Caki2 (cell line): ENCODE results near the gene CLCNKA. TPM values are rescaled to one million over a fixed set of nuclear protein-coding genes. Genes with fewer than 3 reads are reported as not detected.
"Not testable (repeated sequence)": the region's sequence is repeated elsewhere in the genome, so short reads cannot be mapped to it uniquely, and the experiment has no call there.

Experiments used
- DNase-seq: peaks from one replicate; pipeline ENCODE4 v3.0.0-alpha.2; 2015; ENCODE audit warnings: low read depth
- in situ Hi-C: cut with HindIII; loops from 2 replicates; pipeline ENCODE4 v1.10.0; 2016; ENCODE audit warnings: low sequenced_read_pairs, low pct_unique_long_range_greater_than_20kb, mixed read lengths
- total RNA-seq: library from RNA; depleted of rRNA; stranded (reverse); fragments of >200 nt; shearing (Covaris generic); gene quantifications from 2 replicates; pipeline ENCODE4 v1.2.3, GENCODE V29; 2014; ENCODE audit warnings: low replicate concordance; rRNA removed

Gene CLCNKA
- total RNA-seq = not detected in 2 replicates

GRCh38 chr1:16021681-16022080 is at the start of gene CLCNKA:
TSS of gene CLCNKA (plus strand) at chr1:16022036. CDS start at chr1:16022620, 584 bp downstream.
- DNase-seq = no peak
- in situ Hi-C loops = no loop called here

DNA sequence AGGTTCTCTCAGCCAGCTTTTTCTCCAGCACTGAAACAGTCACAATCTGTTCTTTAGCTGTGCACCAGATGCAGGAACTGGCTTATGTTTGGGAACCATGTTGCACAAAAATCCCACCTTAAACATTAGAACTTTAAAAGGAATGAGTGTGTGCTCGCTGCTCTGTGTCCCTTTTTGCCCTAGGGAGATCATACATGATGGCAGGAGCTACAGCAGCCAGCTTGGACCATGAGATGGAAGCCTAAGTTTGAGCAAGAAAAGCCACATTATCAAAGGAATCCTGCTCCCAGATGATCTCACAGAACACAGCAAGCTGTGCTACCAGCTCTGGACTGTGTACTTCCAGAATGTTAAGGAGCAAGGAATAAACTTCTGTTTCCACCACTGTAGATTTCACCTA is 49.4 kb upstream of the CLCNKA start:
- in situ Hi-C loops = no loop called here
- DNase-seq = no peak

- no peak for DNase-seq
- in situ Hi-C loops = no loop called here
Observed at GRCh38 chr1:15973772-15974171, 48.1 kb upstream of the CLCNKA start.

DNA sequence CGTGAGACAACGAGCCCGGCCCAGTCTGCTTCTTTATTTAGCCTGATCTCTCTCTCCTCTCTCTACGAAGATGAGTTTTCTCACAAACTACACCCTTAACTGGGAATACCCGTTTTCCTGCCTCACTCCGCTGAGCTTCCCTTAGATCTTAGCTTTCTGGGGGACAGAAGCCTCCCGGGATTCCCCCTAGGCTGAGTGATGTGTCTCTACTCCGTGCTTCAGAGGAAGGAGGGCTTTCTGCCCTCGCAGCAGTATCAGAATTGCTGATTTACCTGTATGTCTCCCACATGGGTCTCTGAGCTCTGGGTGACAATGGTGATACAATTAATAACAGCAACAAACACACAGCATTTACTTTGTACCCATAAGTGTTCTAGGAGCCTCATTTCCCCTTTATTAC is 47.0 kb upstream of the CLCNKA start:
- in situ Hi-C loops = no loop called here
- no peak for DNase-seq

DNA sequence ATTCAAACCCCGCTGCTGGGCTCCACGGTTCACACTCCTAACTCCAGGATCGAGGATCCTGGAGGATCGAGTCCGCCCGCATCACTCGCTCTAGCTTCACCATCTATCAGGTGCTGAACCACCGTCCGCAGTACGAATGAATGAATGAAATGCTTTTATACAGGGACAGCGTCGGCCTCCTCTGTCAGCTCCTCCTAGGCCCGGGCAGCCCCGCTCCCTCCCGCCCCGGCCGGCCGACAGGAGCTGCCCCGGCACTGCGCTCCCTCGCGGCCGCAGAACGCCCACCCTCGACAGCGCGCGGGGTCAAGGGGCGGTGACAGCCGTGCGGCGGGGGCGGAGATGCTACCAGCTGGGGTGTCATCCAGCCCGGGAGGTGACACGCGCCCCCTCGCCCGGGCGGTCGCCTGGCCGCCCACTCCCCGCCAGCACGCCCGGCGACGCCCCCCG is 46.5 kb upstream of the CLCNKA start:
- in situ Hi-C loops = no loop called here
- DNase-seq = peak; percentile 36

DNA sequence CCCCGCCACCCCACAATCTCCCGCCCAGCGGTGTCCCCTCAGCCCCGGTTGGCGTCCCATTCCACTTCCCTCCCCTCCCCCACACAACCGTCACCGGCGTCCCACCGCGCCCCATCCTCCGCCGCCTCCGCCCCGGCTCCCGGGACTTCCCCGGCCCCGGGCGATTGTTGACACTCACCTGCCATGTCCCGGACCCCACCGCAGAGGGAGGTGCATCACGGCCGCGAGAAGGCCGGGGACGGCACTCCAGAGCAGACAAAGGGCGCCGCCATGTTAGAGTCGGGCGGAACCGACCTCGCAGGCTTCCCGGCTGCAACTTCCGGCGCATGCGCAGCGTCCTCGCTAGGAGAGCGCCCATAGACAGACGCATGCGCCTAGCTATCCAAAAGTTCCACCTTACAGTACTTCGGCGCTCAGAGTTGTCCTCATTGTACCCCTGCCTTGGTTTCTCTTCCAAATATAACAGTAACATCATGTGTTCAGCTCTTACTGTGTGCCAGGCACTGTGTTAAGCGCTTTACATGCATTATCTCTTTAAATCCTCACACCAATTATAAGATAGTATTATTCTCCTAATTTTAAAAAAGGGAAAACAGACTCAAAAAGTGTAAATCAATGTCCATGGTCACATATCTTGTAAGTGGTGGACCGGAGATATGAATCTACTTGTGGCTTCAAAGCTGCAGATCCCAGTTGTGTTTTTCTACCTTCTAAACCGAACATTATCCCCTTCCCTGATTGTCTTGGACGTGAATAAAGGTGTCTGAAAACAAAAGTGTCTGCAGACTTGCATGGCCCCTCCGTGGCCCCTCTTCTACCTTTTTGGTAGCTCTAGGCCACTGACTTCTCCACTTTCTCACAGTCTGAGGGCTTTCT is 45.8 kb upstream of the CLCNKA start, which contains the start of gene ZBTB17:
TSS of gene ZBTB17 (minus strand) at position 297 of the 876 bp plus-strand sequence. CDS start 27,606 bp downstream, outside the sequence.
- in situ Hi-C loops = no loop called here
- DNase-seq = peak; percentile 78

- in situ Hi-C loops, DNase-seq: not testable (repeated sequence)
Observed at GRCh38 chr1:15977947-15978346, 43.9 kb upstream of the CLCNKA start.

DNA sequence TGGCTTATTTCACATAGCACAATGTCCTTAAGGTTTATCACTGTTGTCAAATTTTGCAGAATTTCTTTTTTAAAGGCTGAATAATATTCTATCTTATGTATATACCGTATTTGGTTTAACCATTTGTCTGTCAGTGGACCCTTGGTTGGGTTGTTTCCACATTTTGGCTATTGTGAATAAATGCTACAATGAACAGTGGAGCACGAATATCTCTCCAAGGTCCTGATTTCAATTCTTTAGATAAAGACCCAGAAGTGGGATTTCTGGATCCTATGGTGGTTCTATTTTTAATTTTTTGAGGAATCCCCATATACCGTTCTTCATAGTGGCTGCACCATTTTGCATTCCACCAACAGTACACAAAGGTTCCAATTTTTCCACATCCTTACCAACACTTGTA is 40.2 kb upstream of the CLCNKA start:
- in situ Hi-C loops = no loop called here
- DNase-seq = no peak

DNA sequence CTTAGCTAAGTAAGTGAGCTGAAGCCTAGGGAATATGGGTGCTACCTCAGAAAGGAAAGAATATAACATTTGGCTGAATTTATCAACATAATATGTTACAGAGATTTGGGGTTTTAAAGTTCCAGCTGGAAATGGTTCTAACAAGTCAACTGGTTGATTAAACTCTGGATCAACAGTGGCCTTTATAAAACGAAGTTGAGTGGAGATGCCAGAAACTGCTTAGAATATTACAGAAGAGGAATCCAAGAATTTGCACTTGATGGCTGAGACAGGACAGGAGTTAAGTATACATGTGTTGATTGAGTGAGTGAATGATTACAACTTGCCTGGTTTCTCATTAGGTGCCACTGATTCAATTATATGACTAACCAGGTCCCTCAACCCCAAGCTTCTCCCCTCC is 38.6 kb upstream of the CLCNKA start:
- in situ Hi-C loops = no loop called here
- no peak for DNase-seq

DNA sequence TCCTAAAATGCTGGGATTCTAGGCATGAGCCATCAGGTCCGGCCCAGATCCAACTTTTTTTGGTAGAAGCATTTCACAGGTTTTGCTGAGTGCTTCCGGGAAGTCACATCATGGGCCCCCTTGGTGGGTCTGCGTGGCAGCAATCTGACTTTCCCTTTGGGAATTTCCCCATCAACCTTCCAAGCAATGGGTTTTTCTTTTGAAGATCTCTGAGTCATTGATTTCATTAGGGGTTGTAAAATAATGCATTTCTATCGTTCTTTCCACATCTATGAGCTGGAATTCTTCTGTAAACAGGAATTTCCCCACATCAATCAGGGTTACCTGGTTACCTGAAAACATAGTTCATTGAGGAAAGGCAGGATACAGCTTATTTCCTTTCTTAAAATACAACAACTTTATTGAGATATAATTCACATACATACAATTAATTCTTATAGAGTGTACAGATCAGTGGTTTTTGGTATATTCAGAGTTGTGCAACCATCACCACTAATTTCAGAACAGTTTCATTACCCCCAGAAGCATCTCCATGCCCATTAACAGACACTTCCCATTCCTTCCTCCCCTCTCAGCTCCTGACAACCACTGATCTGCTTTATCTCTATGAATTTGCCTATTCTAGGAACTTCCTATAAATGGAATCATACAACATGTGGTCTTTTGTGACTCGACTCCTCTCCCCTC is 36.1 kb upstream of the CLCNKA start:
- in situ Hi-C loops = no loop called here
- peak; percentile 13 for DNase-seq

DNA sequence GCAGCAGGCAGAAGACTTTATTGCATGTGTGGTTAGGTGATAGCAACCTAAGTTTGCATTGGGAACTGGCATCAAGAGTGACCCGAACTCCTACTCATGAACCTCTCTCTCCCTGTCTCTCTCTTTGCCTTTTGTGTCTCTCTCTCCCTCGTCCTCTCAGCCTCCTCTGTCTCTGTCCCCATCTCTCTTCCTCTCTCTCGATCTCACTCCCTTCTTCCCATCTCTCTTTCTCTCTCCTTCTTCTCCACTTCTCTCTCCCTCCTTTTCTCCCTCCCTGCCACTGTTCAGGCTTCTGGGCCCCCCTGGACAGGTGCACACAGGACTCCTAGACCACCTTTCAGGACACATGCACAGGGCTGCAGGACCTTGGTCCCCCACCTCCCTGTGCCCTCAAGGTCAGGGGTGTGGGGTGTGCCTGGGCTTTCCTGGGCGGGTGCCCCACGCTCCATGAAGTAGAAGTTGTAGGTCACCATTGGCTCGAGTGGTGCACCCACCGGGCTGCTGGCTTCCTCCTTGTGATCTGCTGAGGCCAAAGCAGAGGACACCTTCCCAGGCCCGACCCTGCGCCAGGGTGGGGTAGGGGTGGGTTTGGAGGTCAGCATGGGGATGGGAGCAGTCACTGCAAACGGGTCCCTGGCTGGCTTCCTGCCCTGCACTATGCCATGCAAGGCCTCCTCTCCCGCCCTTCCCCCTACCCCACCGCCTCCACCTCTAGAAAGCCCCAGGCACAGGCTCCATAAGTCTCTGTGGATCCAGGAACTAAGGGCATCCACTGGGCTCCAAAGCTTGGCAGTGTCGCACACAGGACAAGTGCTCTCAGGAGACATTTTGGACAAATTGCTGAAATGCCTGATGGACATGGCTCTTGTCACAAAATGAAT is 32.7 kb upstream of the CLCNKA start:
- DNase-seq = no peak
- in situ Hi-C loops = no loop called here

- in situ Hi-C loops = no loop called here
- no peak for DNase-seq
Observed at GRCh38 chr1:15989776-15990175, 32.1 kb upstream of the CLCNKA start.

- in situ Hi-C loops = no loop called here
Observed at GRCh38 chr1:15991427-15992186, 30.2 kb upstream of the CLCNKA start.

GRCh38 chr1:15992187-15992553 is 29.7 kb upstream of the CLCNKA start:
- in situ Hi-C loops = no loop called here
- DNase-seq = no peak

More at GRCh38 chr1:15991427-15992186, 30.2 kb upstream of the CLCNKA start:
- DNase-seq = no peak

- DNase-seq = no peak
- in situ Hi-C loops = no loop called here
Observed at GRCh38 chr1:15992582-15993500, 29.0 kb upstream of the CLCNKA start.

GRCh38 chr1:15993666-15994065 is 28.2 kb upstream of the CLCNKA start:
- in situ Hi-C loops = no loop called here
- DNase-seq = no peak

GRCh38 chr1:15994081-15994480 is 27.8 kb upstream of the CLCNKA start:
- DNase-seq = no peak
- in situ Hi-C loops = no loop called here
